Fibroblast of skin of left quadriceps (primary cell): ENCODE measurements around the gene SLC25A21.
"Not testable (repeated sequence)": the region's sequence is repeated elsewhere in the genome, so short reads cannot be mapped to it uniquely, and the experiment has no call there.

Experiments
- DNase-seq, 2 experiments: peaks; one replicate each; pipeline ENCODE4 v3.0.0-alpha.2; 2013; ENCODE audit warnings: low read depth in 2 of 2

SLC25A21 gene

DNA sequence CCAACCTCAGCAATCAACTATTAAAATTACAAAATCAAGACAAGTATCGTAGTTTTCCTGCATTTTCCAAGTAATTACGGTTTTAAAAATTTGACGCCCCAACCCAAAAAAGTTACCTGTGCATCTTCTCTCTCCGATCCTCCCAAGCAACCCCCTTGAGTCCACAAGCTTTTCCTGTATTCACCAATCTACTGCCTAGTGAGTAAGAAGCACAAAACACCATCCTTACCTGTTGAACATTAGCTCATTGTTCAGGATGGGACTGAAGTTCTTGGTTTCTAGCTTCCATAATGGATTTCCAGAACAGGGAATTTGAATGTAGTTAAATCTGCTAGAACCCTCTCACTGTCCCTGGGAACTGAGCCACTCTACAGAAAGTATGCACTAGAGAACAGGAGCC is 348.8 kb downstream of the SLC25A21 start:
- DNase-seq = no peak

DNA sequence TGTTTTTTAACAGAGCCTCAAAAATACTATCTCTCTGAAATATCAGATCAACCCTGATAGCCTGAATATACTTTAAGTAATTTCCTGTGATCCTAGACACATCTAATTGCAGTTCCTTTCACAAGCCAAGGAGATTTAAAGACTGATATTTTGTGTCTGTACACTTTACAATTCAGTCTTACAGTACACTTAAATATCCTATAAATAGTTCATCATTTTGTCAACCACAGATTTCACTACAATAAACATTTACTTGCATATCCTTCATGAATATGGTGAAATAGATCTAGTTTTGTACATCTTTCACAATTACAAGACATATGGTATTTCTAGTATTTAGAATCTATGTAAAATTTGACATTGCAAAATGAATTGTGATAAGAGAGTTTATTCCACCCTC is 349.7 kb downstream of the SLC25A21 start:
- no peak for DNase-seq

DNA sequence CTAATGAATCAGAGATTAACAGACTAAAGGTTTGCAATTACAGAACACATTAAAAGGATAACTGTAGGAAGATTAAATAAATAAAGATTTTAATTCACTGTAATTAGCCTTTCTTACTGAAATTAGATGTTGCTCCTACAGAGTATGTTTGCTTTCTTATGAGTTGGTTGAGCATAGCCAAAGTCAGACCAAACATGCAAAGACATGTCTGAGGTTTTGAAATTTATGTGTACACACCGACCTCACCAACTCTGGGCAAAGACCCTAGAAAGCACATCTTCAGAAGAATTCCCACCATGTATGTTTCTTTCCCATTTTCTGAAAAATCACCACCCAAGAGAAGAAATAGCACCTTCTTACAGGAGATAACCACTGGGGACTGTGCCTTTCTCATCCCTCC is 351.5 kb downstream of the SLC25A21 start:
- DNase-seq = no peak

DNA sequence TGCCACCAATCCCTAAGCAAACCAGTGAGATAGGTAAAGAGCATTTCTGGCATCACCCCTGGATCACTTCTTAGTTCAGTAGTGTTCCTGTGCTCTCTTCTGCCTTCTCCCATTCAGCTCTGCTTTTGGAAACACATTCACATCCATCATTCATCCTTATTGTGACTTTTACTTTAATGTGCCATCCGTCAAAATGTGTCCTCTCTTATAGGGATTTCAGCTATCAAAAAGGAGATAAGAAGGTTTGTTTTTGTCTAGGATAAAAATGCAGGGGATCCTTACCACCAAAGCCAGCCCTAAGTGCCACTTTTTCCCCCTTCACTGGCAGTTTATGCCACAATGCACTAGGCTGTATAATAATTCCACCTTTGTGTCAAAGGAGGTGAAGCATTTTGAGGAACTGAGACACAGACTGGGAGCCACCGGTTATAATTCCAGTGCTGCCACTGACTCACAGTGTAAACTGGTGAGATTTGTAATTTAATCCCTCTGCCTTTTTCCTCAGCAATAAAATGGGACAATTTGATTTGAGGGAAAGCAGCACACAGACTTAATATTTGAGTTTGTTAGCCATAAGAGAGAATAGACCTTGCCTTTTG is 352.2 kb downstream of the SLC25A21 start:
- DNase-seq = no peak

DNA sequence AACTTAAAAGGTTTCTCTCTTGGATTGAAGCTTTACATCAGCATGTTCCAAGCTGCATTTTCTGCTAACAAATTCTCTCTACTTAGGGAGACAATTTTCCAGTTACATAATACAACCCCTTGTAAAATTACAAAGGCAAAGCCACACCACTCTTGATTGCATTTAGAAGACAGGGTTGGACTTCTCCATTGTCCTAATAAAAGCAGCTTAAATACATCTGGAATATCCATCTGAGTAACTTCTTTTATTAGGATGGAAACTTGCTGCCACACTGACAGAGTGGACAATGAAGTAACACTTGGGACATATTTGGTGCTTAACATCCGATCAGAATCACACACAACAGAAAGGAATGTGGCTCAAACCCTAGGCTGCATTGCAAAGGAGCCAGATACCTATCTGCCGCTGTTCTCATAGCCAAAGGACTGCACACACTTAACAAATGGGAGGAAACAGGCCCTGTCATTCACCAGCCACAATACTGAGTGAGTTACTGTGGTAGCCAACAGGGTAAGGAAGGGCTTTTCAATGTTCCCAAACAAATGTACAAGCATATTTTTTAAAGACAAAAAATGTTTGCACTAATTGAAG is 353.5 kb downstream of the SLC25A21 start:
- DNase-seq = no peak

DNA sequence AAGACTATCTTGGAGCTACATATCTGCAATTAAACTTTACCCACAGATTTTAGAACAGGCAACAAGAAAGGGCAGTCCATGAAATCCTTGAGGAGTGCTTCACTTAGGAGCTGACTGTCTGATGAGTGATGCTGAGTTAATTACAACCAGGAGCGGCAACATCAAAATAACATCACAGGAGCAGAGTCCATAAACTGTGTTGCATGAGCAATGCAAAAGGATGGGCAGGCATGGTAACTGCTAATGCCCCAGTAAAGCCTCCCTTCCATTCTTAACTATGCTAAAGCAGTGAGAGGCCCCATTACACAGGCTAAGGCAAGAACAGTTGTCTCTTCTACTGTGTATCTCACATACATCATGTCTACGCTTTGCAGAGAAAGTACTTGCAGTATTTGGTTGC is 354.2 kb downstream of the SLC25A21 start:
- DNase-seq = no peak

DNA sequence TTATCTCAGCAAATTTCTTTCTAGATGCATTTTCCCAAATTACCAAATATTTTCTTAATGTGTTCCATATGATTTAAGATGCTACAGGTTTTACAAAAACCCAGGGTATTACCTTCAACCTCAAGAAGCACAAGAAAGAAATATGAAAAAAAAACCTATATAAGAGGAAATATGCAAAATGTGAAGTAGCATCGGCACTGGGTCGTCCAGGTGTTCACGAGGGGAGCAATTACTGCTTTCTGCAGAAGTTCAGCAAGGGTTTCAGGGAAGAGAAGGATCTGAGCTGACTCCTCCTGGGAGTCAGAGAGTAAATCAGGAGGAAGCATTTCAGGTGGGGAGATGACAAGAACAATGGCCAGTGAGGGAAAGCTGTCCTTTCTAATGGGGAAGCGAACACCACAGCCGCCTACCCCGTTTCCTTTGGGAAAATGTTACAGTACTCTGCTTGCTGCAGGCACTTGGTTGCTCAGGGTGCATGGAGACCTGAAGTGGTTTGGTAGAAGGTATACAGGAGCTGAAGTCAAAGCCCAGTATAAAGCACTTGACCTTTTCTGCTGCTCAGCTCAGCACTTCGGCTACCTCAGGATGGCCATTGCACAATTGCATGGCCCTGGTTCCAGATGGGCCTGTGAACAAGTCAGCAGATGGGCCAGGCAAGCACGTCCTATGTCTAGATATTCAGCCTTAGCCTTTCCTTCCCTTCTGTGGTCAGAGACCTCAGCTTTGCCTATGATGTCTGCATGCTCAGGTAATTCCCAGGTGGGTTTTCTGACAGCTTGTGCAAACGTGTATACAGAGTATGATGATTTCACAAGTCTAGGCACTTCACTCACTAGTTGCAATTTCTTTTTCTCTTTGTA is 355.1 kb downstream of the SLC25A21 start:
- DNase-seq = no peak

DNA sequence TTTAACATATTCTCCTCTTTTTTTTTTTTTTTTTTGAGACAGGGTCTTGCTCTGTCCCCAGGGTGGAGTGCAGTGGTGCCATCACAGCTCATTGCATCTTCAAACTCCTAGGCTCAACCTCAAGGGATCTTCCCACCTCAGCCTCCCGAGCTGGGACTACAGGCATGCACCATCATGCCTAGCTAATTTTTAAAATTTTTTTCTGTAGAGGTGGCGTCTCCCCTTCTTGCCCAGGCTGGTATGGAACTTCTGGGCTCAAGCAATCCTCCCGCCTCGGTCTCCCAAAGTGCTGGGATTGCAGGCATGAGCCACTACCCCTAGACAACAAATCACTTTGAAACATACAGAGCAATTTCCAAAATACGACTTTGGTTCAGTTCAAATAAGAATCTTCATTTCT is 355.9 kb downstream of the SLC25A21 start:
- DNase-seq = no peak

DNA sequence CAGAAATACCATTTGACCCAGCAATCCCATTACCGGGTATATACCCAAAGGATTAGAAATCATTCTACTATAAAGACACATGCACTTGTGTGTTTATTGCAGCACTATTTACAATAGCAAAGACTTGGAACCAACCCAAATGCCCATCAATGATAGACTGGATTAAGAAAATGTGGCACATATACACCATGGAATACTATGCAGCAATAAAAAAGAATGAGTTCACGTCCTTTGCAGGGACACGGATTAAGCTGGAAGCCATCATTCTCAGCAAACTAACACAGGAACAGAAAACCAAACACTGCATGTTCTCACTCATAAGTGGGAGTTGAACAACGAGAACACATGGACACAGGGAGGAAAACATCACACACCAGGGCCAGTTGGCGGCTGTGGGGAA is 357.6 kb downstream of the SLC25A21 start:
- not testable (repeated sequence) for DNase-seq

DNA sequence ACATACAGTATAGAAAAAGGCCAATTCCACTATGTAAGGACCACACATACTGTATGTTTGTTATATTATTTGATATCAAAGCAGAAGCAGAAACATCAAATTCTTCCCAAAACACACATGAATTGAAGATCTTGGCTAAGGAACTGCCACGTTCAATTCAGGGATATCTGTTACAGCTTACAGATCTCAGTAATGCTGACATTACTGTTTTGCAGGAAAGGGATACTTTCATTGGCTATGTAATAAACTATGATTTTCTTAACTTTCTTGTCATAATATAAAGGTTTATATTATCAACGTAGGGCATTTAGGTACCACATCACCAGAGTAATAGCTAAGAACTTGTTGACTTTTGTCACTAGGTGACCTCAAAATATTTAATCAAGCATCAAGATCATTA is 362.2 kb downstream of the SLC25A21 start:
- no peak for DNase-seq

DNA sequence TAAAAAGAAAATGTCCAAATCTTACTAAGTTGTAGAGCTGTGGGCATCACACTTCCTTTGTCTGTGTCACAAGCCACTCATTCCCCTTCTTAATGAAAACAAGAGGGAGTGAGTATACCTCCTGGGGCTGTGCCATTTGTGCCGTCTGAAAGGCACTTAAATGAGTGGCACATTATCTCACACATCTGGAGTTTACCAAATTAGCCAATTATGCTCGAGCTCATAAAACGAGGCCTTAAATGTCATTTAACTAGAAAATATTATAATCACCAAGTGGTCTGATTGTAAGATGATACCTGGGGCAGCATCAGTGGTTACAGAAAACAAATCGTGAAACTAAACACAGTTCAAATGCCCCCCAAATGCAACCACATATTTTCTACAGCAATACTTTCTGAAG is 364.7 kb downstream of the SLC25A21 start:
- DNase-seq = no peak

DNA sequence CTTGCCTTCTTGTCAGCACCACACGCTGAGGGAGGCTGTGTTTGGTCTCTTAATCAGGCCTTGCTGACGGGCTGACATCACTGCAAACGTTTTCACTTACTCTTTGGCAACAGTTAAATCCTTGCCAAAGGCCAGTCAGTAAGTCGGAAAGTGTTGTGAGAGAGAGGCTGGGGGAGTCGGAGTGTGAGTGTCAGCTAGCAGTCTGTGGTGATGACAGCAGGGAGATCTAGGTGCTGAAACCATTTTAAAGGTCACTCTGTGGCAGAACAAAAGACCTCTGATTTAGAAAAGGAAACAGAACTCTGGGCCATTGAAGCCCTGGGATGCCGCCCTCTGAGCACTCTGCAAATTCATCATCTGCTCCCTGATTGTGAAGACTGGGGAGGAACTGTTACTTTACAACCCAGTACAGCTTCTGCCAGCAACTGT is 367.3 kb downstream of the SLC25A21 start:
- DNase-seq = no peak

DNA sequence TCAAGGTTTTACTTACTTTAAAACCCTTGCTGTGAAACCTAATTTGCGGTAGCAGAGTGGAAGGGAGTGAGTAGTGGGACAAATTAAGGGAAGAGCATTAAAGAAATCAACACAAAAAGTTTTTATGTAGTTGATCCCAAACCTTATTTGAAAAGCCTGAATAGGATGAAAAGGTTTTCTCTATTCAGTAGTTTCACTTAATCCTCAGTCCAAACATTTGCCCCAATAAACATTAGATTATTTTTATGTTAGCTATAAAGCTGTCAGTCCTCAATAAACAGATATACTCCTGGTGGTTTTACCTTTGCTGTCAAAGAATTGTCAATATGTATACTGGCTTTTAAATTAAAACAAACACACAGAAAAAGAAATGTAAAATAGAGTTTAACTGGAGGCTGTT is 374.8 kb downstream of the SLC25A21 start:
- DNase-seq = no peak

DNA sequence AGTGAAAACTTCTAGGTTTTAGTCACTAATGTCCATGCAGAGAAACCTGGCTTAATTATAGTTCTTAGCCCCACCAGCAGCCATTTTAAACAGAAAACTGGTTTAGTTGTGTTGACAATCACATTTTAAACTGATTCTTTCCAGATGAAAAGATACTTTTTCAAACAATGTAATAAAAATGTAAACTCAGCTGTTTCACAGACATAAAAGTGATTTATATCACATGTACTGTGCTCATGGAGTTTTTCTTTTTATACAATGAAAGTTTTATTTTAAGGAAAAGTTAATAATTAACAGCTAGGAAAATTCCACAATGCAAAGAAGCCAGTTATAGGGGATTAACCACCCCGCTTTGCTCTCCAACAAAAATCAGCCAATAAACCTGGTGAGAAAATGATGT is 381.0 kb downstream of the SLC25A21 start:
- DNase-seq = no peak

DNA sequence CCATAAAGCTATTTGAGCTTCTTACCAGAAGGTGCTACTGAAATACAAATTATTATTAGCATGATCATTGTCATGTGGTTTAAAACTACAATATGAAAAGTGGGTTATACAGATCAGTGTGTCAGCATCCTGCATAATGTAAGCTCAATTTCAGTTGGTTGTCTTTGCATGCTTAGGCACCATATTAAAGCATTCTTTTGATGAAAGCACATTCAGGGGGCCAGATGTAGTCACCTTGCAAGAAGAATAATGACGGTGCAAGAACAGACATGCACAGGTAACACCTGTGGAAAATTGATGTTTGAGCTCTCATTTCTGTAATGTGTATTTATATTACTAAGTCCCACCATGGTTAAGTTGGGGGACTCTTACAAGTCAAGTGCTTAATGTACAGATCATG is 386.9 kb downstream of the SLC25A21 start:
- DNase-seq = no peak

DNA sequence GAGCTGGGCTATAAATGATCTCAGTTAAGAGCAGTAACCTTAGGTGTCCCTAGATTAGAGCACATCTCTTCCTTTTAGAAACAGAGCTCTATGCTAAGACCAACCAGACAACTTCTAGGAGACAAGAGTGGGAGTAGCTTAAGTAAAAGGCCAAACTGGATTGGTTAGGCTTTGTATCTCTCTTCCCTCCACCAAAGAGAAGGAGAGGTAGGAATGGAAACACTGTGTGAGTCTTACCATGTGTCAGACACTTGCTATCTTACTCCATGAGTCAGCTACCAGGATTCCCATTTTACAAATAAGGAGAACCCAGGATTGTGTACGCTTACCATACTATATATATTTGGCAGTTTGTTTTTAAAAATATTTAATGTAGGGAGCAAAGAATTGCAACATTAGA is 387.9 kb downstream of the SLC25A21 start:
- DNase-seq = no peak

DNA sequence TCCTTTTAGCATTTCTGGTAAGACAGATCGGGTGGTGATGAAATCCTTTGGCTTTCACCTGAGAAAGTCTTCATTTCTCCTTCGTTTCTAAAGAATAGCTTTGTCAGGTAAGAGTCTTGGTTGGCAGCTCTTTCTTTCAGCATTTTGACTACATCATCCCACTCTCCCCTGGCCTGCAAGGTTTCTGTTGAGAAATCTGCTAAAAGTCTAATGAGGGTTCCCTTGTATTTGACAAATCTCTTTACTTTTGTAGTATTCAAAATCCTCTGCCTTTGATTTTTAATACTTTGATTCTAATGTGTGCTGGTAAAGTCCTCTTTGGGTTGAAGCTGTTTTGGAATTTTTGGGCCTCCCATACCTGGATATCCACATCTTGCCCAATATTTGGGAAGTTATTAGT is 390.5 kb downstream of the SLC25A21 start:
- no peak for DNase-seq

DNA sequence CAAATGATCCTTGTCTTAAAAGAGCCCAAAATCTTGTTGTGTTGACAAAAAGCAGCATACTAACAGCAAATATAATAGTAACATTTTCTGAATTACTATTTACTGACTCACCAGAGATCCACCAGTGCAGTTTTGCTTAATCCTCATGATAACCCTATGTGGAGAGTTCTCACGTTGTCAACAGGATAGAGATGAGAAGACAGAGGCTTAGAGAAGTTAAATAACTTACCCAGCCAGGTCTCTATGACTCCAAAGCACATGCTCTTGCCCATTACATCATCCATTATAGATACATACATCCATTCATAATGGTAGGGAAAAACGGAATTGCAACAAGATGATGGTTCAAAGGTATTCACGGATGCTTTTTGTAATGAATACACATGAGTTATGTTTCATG is 398.8 kb downstream of the SLC25A21 start:
- no peak for DNase-seq

DNA sequence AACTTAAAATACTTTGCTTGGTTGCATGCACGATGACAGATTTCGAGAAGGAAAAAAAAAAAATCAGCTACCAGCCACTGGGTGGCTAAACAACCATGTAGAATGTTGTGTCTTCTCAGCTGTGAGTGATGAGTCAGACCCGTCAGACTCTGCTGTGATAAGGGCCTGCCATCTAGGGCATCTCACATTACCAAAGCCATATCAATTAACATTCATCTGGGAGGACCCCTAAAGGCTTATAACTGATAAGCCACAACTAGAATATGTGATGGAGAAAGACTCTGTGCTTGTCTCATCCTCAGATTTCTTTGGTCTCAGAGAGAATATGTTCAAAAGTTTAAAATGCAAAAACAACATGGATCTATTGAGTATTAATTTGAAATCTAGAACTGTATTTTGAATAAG is 399.3 kb downstream of the SLC25A21 start:
- no peak for DNase-seq

DNA sequence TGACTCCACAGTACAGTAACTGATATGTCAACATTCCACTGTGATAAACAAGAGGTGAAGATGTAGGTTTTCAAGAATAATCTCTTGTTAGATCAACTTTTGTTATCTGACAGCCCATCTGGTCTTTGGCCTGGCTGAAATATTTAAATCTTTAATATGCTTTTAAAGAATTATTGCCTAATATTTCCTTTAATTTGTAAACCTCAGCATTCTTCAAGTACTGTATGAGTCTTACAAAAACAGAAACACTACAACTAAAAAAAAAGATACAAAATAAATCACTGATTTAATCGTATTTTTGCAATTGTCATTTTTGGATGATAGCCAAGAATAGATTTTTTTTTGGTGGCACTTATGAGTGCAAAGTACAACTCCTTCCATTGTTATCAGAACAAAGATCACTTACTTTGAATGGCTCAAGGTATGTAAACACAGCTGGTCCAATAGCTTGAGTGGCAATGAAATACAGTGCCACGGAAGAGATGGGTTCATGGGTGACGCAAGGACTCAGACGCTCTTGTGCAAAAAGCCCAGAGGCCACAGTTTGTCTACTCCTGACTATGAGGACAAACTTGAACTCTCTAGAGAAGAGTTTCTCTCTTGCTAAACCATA is 401.3 kb downstream of the SLC25A21 start:
- no peak for DNase-seq

DNA sequence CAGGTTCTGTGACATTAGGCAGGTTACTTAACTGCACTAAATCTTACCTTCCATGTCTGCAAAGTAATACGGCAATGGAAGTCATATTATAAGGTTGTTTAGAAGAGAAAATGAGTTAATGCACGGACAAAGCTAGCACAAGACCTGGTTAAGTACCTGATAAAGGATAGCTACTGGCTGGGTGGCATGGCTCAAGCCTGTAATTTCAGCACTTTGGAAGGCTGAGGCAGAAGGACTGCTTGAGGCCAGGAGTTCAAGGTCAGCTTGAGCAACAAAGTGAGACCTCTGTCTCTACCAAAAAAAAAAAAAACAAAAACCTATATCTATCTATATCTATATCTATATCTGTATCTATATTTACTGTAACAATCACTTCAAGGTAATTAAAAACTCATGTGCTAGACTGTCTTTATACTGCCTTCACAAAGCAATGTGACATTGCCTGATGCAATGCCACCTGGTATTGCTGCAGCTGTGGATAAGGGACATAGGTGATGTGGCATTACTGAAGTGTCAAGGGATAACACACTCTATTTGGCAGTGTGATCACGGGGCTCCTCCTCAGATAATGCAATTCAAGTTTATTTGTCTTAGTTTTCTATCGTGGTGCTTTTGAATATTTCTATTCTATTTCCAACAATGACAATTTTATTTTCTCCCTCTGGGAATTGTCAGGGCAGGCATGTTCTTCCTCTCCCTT is 403.6 kb downstream of the SLC25A21 start:
- DNase-seq = no peak
